Mucosa of stomach (tissue), 1 donor: ENCODE measurements around the gene TOX3.

ENCODE experiments used
- H3K27me3 ChIP-seq: one replicate; pipeline ENCODE4 v1.7.0; 2013; ENCODE audit warnings: mild to moderate bottlenecking, low read length; ENCODE audit not compliant: control insufficient read depth, insufficient read depth
- H3K36me3 ChIP-seq: one replicate; pipeline ENCODE4 v1.7.0; 2013; ENCODE audit warnings: low read length; ENCODE audit not compliant: control insufficient read depth, insufficient read depth
- H3K4me1 ChIP-seq: one replicate; pipeline ENCODE4 v1.7.0; 2013; ENCODE audit warnings: mild to moderate bottlenecking, low read length; ENCODE audit not compliant: control insufficient read depth, insufficient read depth
- H3K4me3 ChIP-seq: one replicate; pipeline ENCODE4 v1.7.0; 2013; ENCODE audit warnings: low read length
- H3K9ac ChIP-seq: one replicate; pipeline ENCODE4 v1.7.0; 2013; ENCODE audit warnings: mild to moderate bottlenecking, low read length, moderate library complexity
- H3K9me3 ChIP-seq: one replicate; pipeline ENCODE4 v1.7.0; 2013; ENCODE audit warnings: mild to moderate bottlenecking, low read length, moderate library complexity; ENCODE audit not compliant: control insufficient read depth
- donor health status: Pancreatic carcinoma.

Gene TOX3

GRCh38 chr16:52460639-52461178 lies 86.2 kb downstream of the TOX3 start:
- no peak overlapping the region for H3K4me3 ChIP-seq
- H3K4me1 ChIP-seq: peaks cover 11% of the 10 kb centered on the region
- no peak overlapping the region for H3K9ac ChIP-seq
- no peaks in the 10 kb centered on the region for H3K36me3 ChIP-seq
- H3K27me3 ChIP-seq: no peaks in the 10 kb centered on the region
- H3K9me3 ChIP-seq: no peaks in the 10 kb centered on the region

DNA sequence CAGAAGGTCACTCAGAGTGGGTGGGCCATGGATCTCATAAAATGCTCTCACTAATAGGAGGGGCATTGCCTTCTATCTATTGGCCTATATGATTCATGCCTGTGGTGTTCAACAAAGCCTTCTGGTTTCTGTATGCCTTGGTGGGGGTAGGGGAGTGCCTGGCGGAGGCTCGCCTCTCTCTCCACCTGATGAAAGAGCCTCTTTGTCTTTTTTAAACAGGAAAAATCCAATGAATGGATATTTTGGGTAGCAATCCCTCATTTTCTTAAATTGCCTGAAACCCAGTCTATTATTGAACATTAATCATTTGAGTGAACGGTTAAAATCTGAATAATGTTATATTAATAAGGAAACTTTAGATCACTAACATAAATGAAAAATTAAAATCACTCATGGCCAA lies 90.6 kb downstream of the TOX3 start:
- H3K9ac ChIP-seq: no peak overlapping the region
- peaks cover 11% of the 10 kb centered on the region for H3K4me1 ChIP-seq
- no peaks in the 10 kb centered on the region for H3K36me3 ChIP-seq
- H3K9me3 ChIP-seq: no peaks in the 10 kb centered on the region
- H3K27me3 ChIP-seq: no peaks in the 10 kb centered on the region
- H3K4me3 ChIP-seq: no peak overlapping the region

- Histone ChIP-seq H3K27me3 (no peaks in the 10 kb centered on the region), H3K4me3 (no peak overlapping the region), H3K36me3 (no peaks in the 10 kb centered on the region), H3K9me3 (no peaks in the 10 kb centered on the region), H3K4me1 (peaks cover 11% of the 10 kb centered on the region), H3K9ac (no peak overlapping the region)
These were observed 91.2 kb downstream of the TOX3 start for GRCh38 chr16:52455549-52456277.

GRCh38 chr16:52453644-52454043 lies 93.3 kb downstream of the TOX3 start:
- Histone ChIP-seq H3K9ac (no peak overlapping the region), H3K27me3 (no peaks in the 10 kb centered on the region), H3K36me3 (no peaks in the 10 kb centered on the region), H3K9me3 (no peaks in the 10 kb centered on the region), H3K4me3 (no peak overlapping the region), H3K4me1 (peaks cover 11% of the 10 kb centered on the region)

- no peak overlapping the region for H3K9ac ChIP-seq
- H3K9me3 ChIP-seq: no peaks in the 10 kb centered on the region
- no peaks in the 10 kb centered on the region for H3K27me3 ChIP-seq
These were observed 94.9 kb downstream of the TOX3 start for GRCh38 chr16:52451971-52452421.

DNA sequence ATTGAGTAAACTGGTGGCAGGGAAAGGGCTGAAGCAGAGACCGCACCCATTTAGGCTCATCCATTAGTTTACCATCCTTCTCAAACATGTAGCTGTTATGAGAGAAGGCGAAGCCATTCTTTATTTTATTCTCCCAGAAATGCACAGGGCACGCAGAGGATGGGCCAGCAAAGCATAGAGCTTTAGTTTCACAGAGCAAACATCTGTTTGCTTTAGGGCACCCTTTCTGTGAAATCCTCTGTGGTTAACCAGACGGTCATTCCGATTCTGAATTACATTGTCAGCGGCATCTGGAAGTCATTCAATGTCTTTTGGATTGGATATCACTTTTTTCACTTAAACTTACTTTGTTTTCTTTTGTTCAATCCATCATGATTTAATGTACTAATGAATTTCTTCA lies 96.0 kb downstream of the TOX3 start:
- Histone ChIP-seq H3K27me3 (no peaks in the 10 kb centered on the region), H3K9me3 (no peaks in the 10 kb centered on the region), H3K36me3 (no peaks in the 10 kb centered on the region)

More at GRCh38 chr16:52451971-52452421, 94.9 kb downstream of the TOX3 start:
- Histone ChIP-seq H3K4me1 (peaks cover 14% of the 10 kb centered on the region), H3K4me3 (no peak overlapping the region), H3K36me3 (no peaks in the 10 kb centered on the region)

DNA sequence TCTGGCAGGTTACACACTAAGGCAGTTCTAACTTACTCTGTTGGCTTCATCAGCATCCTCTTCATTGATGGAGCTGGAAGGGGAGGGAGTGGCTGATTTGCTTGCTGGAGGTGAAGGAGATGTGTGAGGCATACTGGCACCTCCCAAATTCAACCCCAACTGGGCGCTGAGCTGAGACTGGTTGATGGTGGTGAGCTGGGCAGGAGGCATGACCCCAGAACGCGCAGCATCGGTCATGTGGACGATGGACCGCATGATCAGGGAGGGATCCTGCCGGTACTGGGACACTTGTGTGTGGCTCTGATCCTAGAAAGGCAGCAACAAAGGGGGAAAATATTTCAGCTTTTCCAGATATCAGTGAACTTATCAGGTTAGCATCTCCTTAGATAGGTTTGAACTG lies 96.7 kb downstream of the TOX3 start:
- H3K4me1 ChIP-seq: peaks cover 6% of the 10 kb centered on the region
- no peaks in the 10 kb centered on the region for H3K36me3 ChIP-seq
- H3K4me3 ChIP-seq: no peak overlapping the region
- no peaks in the 10 kb centered on the region for H3K27me3 ChIP-seq
- H3K9me3 ChIP-seq: no peaks in the 10 kb centered on the region
- no peak overlapping the region for H3K9ac ChIP-seq

More for the DNA sequence above, 96.0 kb downstream of the TOX3 start:
- Histone ChIP-seq H3K4me3 (no peak overlapping the region), H3K9ac (no peak overlapping the region), H3K4me1 (peaks cover 7% of the 10 kb centered on the region)

- H3K4me3 ChIP-seq: no peak overlapping the region
- no peaks in the 10 kb centered on the region for H3K9me3 ChIP-seq
- no peaks in the 10 kb centered on the region for H3K36me3 ChIP-seq
- peaks cover 6% of the 10 kb centered on the region for H3K4me1 ChIP-seq
- no peaks in the 10 kb centered on the region for H3K27me3 ChIP-seq
- H3K9ac ChIP-seq: no peak overlapping the region
These were observed 100.9 kb downstream of the TOX3 start for GRCh38 chr16:52446080-52446479.

- Histone ChIP-seq H3K4me1 (peaks cover 2% of the 10 kb centered on the region), H3K4me3 (no peak overlapping the region), H3K27me3 (no peaks in the 10 kb centered on the region), H3K36me3 (peaks cover 10% of the 10 kb centered on the region), H3K9me3 (no peaks in the 10 kb centered on the region), H3K9ac (no peak overlapping the region)
These were observed 105.1 kb downstream of the TOX3 start for GRCh38 chr16:52441886-52442285.

- H3K4me1 ChIP-seq: no peaks in the 10 kb centered on the region
- H3K27me3 ChIP-seq: no peaks in the 10 kb centered on the region
- H3K4me3 ChIP-seq: no peak overlapping the region
- H3K36me3 ChIP-seq: peaks cover 10% of the 10 kb centered on the region
- no peaks in the 10 kb centered on the region for H3K9me3 ChIP-seq
- H3K9ac ChIP-seq: no peak overlapping the region
These were observed 106.7 kb downstream of the TOX3 start for GRCh38 chr16:52440248-52440647.

GRCh38 chr16:52439750-52440149 lies 107.2 kb downstream of the TOX3 start:
- Histone ChIP-seq H3K36me3 (peaks cover 10% of the 10 kb centered on the region), H3K9ac (no peak overlapping the region), H3K9me3 (no peaks in the 10 kb centered on the region), H3K4me3 (no peak overlapping the region), H3K27me3 (no peaks in the 10 kb centered on the region), H3K4me1 (no peaks in the 10 kb centered on the region)

DNA sequence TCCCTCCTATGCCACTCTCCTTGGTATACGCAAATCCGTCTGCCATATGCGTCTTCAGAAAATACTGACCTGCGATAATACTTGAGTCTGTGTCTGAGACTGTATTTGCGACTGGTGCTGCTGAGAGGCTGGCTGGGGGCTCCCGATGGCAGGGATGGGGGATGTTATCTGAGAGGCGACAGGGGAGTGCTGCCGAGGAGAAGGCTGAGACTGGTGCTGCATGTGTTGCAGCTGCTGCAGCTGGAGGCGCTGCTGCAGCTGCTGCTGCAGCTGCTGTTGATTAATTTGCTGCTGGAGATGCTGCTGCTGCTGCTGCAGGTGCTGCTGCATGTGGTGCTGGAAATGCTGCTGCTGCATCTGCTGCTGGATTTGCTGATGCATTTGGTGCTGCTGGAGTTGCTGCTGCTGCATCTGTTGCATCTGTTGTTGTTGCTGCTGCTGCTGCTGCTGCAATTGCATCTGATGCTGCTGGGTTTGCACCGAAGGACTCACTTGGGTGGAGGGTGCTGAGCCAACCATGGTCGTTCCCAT lies 107.7 kb downstream of the TOX3 start:
- Histone ChIP-seq H3K9ac (no peak overlapping the region), H3K9me3 (no peaks in the 10 kb centered on the region), H3K36me3 (peaks cover 10% of the 10 kb centered on the region), H3K4me3 (no peak overlapping the region), H3K27me3 (no peaks in the 10 kb centered on the region), H3K4me1 (no peaks in the 10 kb centered on the region)
